GM18511 (cell line): ENCODE data around the gene TOM1.

Source experiments
- ATAC-seq: cut with Tn5 transposase; IDR thresholded peaks from one replicate; pipeline ENCODE4 v1.9.1; 2021; ENCODE audit warnings: mild to moderate bottlenecking, moderate library complexity; ENCODE audit not compliant: unreplicated experiment

TOM1 gene

DNA sequence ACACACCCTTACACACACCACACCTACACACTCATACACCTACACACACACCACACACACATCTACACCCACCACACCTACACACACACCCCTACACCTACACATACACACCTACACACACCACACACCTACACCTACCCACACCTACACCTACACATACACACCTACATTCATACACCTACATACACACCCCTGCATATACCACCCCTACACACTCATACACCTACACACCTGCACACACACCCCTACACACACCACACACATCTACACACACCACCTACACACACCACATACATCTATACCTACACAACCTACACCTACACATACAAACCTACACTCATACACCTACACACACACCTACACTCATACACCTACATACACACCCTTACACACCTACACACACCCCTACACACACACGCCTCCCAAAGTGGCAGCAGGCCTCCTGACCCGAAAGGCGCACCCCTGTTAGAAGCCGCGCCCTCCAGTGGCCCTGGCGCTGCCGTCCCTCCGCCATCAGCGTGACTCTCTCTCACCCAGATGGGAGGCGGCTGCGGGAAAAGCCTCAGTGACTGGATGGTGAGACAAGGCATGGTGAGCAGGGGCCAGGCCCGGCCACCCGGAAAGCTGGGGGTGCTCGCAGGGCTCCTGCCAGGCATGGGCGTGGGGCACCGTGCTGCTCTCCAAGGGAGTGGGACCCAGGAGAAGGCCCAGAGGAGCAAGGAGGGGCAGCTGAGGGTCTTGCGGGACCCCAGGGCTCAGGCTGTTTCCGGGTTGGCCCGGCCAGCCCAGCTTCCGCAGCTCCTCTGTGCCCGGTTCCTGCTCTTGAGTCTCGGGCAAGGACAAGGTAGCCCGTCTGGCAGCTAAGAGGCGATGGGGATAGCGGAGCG is 44.2 kb downstream of the TOM1 start:
- no peak for ATAC-seq

DNA sequence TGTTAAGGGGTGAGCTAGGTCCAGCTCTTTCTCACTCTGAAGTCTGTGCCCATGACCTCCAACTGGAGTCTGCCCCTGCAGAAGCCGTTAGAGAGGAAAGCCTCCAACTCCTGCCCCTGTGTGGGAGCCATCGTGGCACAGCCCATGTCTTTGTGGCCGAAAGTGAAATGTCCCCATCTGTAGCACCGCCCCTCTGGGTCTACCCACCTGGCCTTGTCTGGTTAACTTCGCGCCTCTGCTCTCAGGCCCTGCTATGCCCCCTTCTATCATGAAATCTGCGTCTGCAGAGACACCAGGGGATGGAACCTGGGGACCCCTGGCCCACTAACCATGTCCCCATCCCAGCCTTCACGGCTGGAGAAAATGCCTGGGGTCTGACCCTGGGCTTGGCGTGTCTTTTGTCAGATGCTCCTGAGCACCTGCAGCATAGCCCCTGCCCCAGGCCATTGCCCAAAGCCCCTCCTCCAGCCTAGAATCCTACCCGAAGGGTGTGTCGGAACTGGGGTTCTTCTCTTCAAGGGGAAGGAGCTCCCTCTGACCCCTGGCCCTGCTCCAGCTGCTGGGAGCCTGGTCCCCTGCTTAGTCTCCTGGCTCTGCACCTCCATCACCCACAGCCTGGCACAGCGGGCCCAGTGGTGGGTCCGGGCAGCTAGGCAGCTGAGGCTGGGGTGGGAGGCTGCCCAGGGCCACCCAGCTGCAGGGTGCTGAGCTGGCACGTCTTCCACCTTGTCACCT is 45.4 kb downstream of the TOM1 start:
- ATAC-seq = no peak

DNA sequence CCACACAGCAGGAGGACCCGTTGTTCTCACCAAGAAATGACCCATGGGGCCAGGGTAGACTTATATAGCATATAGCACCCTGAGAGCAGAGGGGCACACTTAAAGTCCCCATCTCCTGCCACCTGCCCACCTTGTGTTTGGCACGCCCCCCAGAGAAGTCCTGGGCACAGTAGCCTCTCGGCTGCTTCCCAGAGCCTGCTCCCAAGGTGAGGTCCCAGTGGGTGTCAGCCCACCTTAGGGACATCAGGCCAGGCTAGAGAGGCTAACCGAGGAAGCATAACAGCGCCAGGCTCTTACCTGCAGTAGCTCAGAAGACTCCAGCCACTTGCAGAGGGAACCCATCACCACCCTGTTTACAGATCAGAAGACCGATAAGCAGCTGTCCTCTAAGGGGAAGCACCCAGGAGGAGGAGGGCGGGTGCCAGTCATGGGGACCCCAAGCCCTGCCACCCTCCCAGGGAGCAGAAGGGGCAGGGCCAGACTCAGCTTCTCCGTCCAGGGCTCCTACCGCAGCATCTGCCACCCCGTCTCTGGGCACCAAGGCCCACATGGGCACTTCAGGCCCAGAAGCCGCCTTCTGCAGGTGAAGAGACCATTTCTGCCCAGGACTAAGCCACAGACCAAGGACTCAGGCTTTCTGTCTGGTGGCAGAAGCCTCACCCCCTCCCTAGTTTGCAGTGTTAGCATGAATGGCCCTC is 46.3 kb downstream of the TOM1 start:
- ATAC-seq = no peak

DNA sequence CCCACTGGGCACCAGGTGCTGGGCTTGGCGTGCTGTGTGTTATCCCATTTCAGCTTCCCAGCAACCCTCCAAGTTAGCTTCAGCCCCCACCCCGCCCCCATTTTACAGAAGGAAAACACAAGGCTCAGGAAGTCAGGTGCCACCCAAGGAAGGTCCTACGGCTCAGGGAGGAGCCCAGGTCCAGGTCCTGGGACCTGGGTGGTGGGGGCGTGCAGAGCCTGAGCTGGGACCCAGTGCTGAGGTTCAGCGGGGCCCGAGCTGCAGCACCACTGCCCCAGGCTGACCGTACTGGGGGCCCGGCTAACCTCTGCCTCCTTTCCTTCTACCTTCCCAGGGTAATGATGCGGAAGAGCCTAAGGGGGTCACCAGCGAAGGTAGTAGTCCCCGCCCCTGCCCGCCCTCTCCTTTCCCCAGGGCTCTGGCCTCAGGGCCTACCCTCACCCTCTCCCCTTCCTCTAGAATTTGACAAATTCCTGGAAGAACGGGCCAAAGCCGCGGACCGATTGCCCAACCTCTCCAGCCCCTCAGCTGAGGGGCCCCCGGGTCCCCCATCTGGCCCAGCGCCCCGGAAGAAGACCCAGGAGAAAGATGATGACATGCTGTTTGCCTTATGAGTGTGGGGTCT is 47.0 kb downstream of the TOM1 start:
- no peak for ATAC-seq

DNA sequence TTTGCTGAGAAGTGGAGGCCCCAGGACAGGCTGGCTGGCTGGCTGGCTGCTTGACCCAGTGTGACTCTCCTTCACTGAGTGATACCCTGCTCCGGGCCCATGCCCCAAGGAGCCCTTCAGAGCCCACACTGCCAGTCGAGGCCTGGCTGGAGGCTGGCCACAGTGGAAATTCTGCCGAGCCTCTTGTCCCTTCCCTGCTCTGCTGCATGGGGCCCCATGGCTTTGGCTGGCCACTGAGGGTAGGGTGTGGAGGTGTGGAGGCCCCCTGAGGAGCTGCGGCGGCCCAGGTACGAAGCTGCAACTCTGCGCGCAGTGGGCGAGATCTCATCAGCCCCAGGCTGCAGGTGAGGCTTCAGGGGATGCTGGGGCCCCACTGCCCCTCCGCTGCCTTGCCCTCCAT is 47.8 kb downstream of the TOM1 start:
- ATAC-seq = no peak

DNA sequence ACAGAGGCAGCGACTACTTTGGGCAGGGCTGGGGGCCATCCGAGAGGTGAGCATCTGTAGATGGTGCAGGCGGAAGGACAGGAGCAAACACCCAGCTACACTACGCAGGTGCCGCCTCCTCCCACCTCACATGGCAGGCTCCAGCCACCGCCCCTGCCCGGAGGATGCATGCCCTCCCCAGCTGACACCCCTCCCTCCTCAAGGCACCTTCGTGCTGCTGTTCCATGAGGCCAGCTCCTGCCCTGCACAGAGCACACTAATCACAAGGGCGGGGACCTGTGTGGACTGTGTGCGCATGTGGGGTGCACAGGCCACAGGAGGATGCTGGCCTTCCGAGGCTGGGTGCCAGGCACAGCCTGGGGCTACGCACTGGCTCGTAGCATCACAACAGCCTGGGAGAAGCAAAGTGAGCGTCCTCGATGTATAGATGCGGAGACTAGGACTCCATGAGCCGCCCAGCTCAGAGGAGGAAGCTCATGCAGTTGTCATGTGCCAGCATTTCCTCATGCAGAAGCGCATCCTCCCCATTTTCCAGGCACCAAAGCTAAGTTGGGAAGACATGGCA is 48.4 kb downstream of the TOM1 start:
- no peak for ATAC-seq

DNA sequence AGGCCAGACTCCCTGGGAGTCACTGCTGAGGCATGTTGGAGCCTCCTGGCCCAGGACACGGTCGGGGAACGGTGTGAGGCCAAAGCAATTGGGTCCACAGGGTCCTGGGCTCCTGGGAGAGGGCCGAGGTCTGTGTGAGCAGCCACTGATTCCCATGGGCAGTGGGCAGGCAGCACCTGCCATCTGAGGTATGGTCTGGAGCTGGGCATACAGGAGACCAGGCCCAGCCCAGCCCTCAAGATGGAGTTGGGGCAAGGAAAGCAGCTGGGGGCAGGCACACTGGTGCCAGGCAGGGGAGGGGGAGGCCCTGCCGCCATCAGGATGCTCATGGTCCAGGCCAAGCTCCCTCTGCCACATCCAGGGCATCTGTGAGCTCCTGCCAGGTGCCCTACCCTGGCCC is 49.0 kb downstream of the TOM1 start:
- no peak for ATAC-seq

DNA sequence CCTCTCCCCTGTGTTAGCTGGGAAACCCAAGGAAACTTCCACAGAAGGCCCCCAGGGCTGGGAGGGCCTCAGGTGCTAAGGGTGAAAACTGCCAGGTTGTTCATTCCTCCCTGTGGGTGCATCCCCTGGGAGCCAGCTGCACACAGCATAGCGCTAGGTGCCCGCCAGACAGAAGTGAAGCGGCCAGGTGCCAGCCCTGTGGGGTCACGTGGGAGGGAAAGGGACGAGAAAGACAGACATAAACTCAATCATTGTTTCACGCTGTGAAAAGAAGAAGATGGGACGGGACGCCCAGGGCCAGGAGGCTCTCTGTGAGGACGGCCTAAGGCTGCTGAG is 49.6 kb downstream of the TOM1 start:
- ATAC-seq = no peak

DNA sequence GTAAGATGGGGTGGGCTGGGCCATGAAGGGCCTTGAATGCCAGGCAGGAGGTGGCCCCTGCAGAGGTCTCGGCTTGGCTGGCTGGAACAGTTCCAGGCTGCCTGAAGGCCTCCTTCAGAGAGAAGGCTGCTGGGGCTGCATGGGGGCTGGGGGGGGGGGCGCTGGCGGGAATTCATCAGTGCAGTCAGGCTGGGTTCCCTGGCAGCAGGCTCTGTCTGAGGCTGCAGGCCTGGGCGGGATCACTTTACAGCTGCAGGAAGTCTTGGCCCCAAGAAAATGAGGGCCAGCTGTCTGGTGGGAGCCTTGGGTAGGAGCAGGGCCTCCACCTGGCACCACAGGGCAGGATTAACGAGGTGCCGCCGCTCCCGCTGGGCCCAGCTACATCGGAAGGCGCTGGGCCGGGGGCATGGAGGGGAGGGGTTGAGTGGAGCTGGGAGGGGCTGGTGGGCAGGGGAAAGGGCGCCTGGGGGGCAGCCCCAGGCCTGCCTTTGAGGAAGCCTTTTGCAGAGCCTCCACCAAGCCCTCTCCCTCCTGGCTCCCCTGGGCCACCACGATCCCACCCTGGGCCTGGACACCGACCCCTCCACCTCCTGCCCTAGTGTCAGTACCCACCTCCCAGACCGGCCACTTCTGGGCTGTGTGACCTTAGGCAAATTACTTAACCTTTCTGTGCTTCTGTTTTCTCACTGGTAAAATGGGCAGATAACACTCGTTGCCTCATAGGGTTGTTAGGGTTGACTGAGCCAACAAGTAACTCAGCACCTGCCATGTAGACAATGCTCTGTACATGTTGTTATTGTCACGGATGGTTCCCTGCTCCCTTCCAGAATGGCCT is 50.2 kb downstream of the TOM1 start:
- no peak for ATAC-seq

DNA sequence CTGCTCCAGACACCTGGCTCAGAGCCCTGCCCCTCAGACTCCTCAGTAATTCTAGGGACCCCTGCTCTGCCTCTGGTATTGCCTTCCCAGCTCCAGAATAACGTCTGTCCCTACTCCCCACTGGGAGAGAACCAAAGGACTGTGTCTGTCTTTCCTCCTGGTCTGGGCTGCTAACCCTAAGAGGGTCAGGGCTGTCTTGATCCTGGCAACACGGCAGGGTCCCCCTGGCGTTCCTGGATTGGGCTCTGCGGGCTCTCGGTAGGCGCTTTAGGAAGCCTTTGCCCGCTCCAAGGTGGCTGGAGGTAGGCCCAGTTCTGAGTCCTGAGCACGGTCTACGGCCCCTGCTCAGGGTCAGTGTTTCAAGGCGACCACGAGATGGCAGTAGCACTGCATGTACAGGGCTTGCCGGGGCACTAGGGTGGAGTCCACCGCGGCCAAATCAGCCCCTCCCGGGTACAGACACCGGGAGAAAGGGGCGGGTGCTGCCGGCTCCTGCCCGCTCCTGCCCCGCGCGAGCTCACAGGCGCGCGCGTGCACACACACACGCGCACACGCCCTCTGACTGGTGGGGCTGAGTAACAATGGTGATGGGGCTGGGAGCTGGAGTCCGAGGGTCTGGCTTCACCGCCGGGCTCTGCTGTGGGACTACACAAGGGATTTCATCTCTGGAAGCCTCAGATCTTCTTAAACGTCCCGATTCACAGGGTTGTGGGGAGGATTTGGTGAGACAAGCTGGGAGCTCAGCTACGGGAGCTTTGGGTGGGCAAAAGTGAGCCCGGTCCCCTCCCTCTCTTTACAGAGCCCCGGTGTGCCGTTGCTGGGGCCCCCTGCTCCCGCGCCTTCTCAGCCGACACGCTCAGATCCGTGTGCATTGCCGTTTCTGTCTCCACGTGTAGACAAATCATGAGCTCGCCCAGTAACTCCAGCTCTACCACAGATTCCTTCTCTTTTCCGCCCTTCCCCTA is 51.1 kb downstream of the TOM1 start:
- peak; percentile 79 for ATAC-seq

DNA sequence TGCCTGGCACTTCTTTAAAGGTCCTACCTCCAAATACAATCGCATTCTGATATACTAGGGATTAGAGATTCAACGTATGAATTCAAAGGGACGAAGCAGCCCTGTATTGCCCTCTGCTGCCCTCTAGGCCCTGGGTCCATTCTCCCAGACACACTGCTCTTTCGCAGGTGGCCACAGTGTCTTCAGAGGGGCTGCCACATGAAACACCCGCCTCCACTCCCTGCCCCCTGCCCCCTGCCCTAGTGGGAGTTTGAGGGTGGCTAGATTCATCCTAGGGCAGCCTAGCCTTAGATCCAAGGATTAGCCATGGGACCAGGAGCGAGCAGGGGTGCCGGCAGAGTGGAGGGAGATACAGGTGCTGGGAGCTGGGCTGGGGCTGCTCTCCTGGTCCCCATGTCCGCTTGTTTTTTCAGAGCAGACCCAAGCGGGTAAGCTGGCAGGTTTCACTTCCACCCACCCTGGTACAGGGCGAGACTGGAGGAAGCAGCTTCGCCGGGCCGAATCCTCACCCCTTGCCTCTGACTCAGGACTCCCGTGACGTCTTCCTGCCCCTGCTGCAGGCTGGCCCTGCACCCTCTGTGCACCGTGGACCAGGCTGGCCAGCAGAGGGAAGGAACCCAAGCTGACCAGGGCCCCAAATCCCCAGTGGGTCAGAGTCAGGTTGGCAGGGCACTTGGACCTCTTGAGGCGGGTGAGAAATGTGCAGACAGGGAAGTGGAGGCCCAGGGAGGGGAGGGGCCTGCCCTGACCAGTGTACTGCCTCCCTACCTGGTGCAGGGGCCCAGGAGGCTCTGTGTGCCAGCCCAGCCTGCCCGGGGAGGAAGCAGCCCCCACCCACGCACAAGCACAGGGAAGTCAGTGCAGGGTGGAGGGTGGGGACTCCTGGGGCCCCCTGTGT is 52.8 kb downstream of the TOM1 start:
- peak; percentile 65 for ATAC-seq

DNA sequence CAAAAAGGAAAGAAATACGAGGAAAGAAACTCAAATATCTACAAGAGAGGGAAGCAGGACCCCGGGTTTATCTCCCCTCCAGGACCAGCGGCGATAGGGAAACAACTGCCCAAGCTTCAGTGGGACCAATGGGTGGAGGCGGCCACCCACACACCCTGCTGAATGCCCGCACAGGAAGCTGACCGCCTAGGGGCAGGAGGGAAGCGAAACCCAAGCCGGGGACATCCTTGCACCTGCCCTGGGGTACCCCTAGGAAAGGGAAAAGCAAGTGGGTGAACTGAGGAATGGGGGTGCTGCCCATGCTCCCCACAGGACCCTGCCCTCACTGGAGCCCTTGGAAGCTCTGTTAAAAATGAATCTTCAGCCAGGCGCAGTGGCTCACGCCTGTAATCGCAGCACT is 53.6 kb downstream of the TOM1 start:
- ATAC-seq = no peak

DNA sequence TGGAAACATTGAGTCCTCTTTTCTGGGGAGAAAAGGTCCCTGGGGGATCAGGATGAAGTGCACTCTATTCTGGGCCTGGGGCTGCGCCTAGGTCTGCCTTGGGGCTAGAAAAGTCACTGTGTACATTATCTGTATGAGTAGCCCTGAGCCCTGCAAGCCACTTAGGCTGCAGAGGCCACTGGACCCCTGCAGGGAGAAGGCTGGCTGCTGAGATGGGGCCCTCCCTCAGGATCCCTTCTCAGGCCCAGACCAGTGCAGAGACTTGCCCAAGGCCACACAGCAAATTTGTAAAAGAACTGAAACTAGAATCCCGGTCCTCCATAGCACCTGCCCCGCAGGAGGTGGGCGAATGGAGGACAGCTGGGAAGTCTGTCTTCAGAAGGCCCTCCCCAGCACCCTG is 54.4 kb downstream of the TOM1 start:
- no peak for ATAC-seq

DNA sequence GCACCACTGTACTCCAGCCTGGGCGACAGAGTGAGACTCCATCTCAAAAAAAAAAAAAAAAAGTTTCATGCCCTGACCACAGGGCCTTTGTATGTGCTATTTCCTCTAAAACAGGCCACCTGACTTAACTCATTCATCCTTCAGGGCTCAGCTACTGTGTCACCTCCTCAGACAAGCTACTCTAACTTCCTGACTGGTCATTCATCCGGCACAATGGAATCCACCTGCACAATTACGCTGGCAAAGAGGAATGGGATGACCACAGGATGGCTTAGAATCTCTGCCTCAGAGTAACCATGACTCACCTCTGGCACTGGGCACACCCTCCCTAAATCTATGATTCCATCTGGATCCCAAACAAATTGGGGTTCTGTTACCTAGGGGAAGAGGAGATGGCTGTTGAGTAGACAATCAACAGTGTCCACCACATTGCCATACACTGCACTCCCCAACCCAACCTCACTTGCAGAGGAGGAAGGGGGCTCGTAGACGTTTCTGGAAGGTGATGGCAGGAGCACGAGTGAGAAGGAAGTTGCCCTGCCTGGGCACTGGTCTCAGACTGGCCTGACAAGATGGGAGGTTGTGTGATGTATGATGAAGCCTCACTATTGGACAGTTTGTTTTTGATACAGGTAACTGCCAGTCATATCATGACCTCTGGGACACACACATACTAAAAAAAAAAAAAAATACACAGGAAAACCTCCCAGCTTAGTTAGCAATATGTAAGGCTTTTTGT is 58.4 kb downstream of the TOM1 start:
- no peak for ATAC-seq

DNA sequence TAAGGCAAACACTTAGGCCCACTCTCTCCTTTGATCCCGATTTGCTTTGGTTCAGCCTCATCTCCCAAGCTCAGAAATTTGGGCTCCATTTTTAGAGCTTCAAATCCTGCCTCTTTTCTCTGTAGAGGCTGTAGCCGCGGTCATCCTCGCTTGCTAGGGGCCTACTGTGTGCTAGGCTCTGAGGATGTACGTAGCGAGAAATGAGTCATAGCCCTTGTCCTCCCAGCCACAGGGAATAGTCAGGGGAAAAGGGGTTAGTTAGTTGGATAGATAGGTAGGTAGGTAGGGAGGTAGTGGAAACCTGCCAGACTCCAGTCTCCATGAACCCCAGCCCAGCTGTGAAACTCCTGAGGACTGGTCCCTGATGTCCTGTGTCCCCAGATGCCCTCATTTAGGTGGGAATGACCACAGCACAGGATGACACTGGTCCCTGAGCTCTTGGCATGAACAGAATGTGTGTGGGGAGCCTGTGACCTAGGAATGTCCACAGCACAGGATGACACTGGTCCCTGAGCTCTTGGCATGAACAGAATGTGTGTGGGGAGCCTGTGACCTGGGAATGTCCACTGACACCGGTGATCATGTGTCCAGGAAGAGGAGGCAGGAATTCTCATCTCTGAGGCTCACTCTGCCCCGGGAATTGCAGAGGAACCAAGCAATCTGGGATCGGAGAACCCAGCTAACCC is 59.8 kb downstream of the TOM1 start:
- no peak for ATAC-seq

DNA sequence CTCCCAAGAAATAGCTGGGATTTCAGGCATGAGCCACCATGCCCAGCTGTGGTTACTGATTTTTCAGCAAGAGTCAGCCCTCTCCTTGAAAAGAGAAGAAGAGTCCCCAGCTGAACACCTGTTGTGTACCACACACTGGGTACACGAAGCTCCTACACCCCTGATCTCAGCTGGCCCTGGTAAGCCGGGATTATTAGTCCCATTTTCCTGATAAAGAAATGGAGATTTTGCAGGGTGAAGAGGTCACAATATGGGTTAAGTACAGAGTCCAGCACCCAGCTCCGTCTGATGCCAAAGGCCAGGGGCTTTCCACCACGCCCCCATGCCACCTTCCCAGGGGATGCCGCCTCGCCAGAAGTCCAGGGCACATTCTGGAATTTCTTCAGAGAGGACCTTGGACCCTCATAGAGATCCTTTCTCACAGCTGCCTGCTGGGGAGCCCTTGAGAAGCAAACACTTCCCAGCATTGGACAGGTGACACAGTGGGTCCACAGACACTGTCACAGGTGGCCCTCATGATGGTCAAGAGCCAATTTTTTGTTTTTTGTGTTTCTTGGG is 61.4 kb downstream of the TOM1 start:
- ATAC-seq = no peak
